ENCODE measurements around the gene PRDM16.

GRCh38 chr1:3112526-3112925 is 43.5 kb downstream of the PRDM16 start:
- TF ChIP-seq NFE2L2 (conservative IDR thresholded peaks at IDR 0.05; ENCODE audit: low read length) (no peak), MAFK (IDR thresholded peaks at IDR 0.05; ENCODE audit: partially characterized antibody) (no peak), RARB (CRISPR knock-in tag; IDR thresholded peaks at IDR 0.05) (no peak), POLR2A (IDR thresholded peaks at IDR 0.05; ENCODE audit: low read length) (no peak), EP300 (IDR thresholded peaks at IDR 0.05) (no peak), CHD4 (IDR thresholded peaks at IDR 0.05; ENCODE audit: borderline replicate concordance) (no peak), USF2 (IDR thresholded peaks at IDR 0.05) (no peak), JUN (IDR thresholded peaks at IDR 0.05) (no peak), RCOR1 (IDR thresholded peaks at IDR 0.05; ENCODE audit: low read depth, low read length) (no peak), HOXA7 (CRISPR knock-in tag; IDR thresholded peaks at IDR 0.05) (no peak)
- TF ChIP-seq, protein P1, sequence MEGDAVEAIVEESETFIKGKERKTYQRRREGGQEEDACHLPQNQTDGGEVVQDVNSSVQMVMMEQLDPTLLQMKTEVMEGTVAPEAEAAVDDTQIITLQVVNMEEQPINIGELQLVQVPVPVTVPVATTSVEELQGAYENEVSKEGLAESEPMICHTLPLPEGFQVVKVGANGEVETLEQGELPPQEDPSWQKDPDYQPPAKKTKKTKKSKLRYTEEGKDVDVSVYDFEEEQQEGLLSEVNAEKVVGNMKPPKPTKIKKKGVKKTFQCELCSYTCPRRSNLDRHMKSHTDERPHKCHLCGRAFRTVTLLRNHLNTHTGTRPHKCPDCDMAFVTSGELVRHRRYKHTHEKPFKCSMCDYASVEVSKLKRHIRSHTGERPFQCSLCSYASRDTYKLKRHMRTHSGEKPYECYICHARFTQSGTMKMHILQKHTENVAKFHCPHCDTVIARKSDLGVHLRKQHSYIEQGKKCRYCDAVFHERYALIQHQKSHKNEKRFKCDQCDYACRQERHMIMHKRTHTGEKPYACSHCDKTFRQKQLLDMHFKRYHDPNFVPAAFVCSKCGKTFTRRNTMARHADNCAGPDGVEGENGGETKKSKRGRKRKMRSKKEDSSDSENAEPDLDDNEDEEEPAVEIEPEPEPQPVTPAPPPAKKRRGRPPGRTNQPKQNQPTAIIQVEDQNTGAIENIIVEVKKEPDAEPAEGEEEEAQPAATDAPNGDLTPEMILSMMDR (IDR thresholded peaks at IDR 0.05) = no peak

Measured in A549 (cell line).